BE2C (cell line): ENCODE data around the gene PGGHG.
"Not testable (repeated sequence)": the region's sequence is repeated elsewhere in the genome, so short reads cannot be mapped to it uniquely, and the experiment has no call there.

Experiments
- DNase-seq: peaks from one replicate; pipeline ENCODE4 v3.0.0-alpha.2; 2020
- H3K27me3 ChIP-seq: fragments of 250-450 bp; sonication (Bioruptor Pico); 2 replicates; pipeline ENCODE4 v1.5.1; 2020; ENCODE audit warnings: mild to moderate bottlenecking
- H3K36me3 ChIP-seq: fragments of 250-450 bp; sonication (Bioruptor Pico); 2 replicates; pipeline ENCODE4 v1.5.1; 2020; ENCODE audit warnings: mild to moderate bottlenecking
- H3K4me1 ChIP-seq: fragments of 250-450 bp; sonication (Bioruptor Pico); 2 replicates; pipeline ENCODE4 v1.5.1; 2020
- H3K4me3 ChIP-seq: 2 replicates; pipeline ENCODE4 v1.5.1; 2011; ENCODE audit warnings: low read depth, low read length
- H3K9me3 ChIP-seq: fragments of 250-450 bp; sonication (Bioruptor Pico); 2 replicates; pipeline ENCODE4 v1.5.1; 2020
- CTCF ChIP-seq: IDR thresholded peaks from 2 replicates; pipeline ENCODE4 v1.5.1; 2012; ENCODE audit warnings: mild to moderate bottlenecking, low read depth, low read length

Gene PGGHG

GRCh38 chr11:283405-284104 is 5.4 kb upstream of the PGGHG start:
- H3K4me1 ChIP-seq: no peaks in the 10 kb centered on the region

GRCh38 chr11:284105-285020 is 4.6 kb upstream of the PGGHG start:
- no peak for TF ChIP-seq CTCF
- no peaks in the 10 kb centered on the region for H3K36me3 ChIP-seq
- no peaks in the 10 kb centered on the region for H3K4me1 ChIP-seq
- no peak overlapping the region for H3K4me3 ChIP-seq
- no peaks in the 10 kb centered on the region for H3K9me3 ChIP-seq
- H3K27me3 ChIP-seq: peaks cover 44% of the 10 kb centered on the region
- no peak for DNase-seq

More at GRCh38 chr11:283405-284104, 5.4 kb upstream of the PGGHG start:
- H3K9me3 ChIP-seq: no peaks in the 10 kb centered on the region
- no peak for DNase-seq
- no peak for TF ChIP-seq CTCF
- H3K36me3 ChIP-seq: no peaks in the 10 kb centered on the region
- peaks cover 46% of the 10 kb centered on the region for H3K27me3 ChIP-seq
- H3K4me3 ChIP-seq: no peak overlapping the region

- no peaks in the 10 kb centered on the region for H3K36me3 ChIP-seq
Observed at GRCh38 chr11:285021-285893, 3.7 kb upstream of the PGGHG start.

GRCh38 chr11:285894-286220 is 3.1 kb upstream of the PGGHG start:
- Histone ChIP-seq H3K4me3 (no peak overlapping the region), H3K36me3 (no peaks in the 10 kb centered on the region), H3K9me3 (no peaks in the 10 kb centered on the region), H3K4me1 (no peaks in the 10 kb centered on the region), H3K27me3 (peaks cover 31% of the 10 kb centered on the region)
- no peak for TF ChIP-seq CTCF
- DNase-seq: no peak

More at GRCh38 chr11:285021-285893, 3.7 kb upstream of the PGGHG start:
- H3K4me3 ChIP-seq: no peak overlapping the region
- H3K4me1 ChIP-seq: no peaks in the 10 kb centered on the region
- peaks cover 37% of the 10 kb centered on the region for H3K27me3 ChIP-seq
- no peak for DNase-seq
- H3K9me3 ChIP-seq: no peaks in the 10 kb centered on the region
- no peak for TF ChIP-seq CTCF

GRCh38 chr11:286977-287820 is 1.7 kb upstream of the PGGHG start:
- H3K4me1 ChIP-seq: not testable (repeated sequence)
- H3K27me3 ChIP-seq: peaks cover 17% of the 10 kb centered on the region

More at GRCh38 chr11:286977-287820, 1.7 kb upstream of the PGGHG start:
- not testable (repeated sequence) for H3K4me3 ChIP-seq, DNase-seq, H3K36me3 ChIP-seq, H3K9me3 ChIP-seq
